Measurements from ENCODE around the gene PPARD.

- TF ChIP-seq YY1 (IDR thresholded peaks at IDR 0.05; ENCODE audit: insufficient read depth, insufficient read length) = no peak
- no peak for TF ChIP-seq ZNF274 (IDR thresholded peaks at IDR 0.05; ENCODE audit: low read depth, low read length)
- no peak for TF ChIP-seq SUZ12 (IDR thresholded peaks at IDR 0.05; ENCODE audit: extremely low read depth, insufficient read depth, insufficient read length)
These were observed 92.9 kb downstream of the PPARD start for GRCh38 chr6:35435074-35435837.
